DOHH2 (cell line): ENCODE results near the gene KREMEN1.

Experiments
- H3F3A ChIP-seq: fragments of 200-600 bp; sonication (generic), shearing (Covaris generic); 2 replicates; pipeline ENCODE4 v1.6.0; 2016; ENCODE audit warnings: antibody characterized with exemption, mild to moderate bottlenecking; ENCODE audit not compliant: control insufficient read depth, insufficient read depth
- H3K27ac ChIP-seq: fragments of 200-600 bp; sonication (generic); 2 replicates; pipeline ENCODE4 v1.5.1; 2014; ENCODE audit warnings: low read depth, mild to moderate bottlenecking, low read length, moderate library complexity
- H3K27me3 ChIP-seq: fragments of 200-600 bp; sonication (generic); 2 replicates; pipeline ENCODE4 v1.6.1; 2014; ENCODE audit warnings: mild to moderate bottlenecking, low read length, mixed read lengths; ENCODE audit not compliant: control insufficient read depth
- H3K36me3 ChIP-seq: fragments of 200-600 bp; sonication (generic); 2 replicates; pipeline ENCODE4 v1.6.1; 2014; ENCODE audit warnings: mild to moderate bottlenecking, low read length, moderate library complexity, mixed read lengths; ENCODE audit not compliant: control insufficient read depth
- H3K4me1 ChIP-seq: fragments of 200-600 bp; sonication (generic); 2 replicates; pipeline ENCODE4 v1.6.1; 2014; ENCODE audit warnings: mild to moderate bottlenecking, low read length, mixed read lengths; ENCODE audit not compliant: control insufficient read depth
- H3K4me2 ChIP-seq: fragments of 200-600 bp; sonication (generic); 2 replicates; pipeline ENCODE4 v1.6.0; 2014; ENCODE audit warnings: mild to moderate bottlenecking, low read length, moderate library complexity
- H3K4me3 ChIP-seq: fragments of 200-600 bp; sonication (generic); 2 replicates; pipeline ENCODE4 v1.5.1; 2014; ENCODE audit warnings: mild to moderate bottlenecking, low read length, mixed read lengths
- H3K79me2 ChIP-seq: fragments of 200-600 bp; sonication (generic); 2 replicates; pipeline ENCODE4 v1.6.1; 2014; ENCODE audit warnings: mild to moderate bottlenecking, low read length, mixed read lengths; ENCODE audit not compliant: control insufficient read depth
- H3K9me2 ChIP-seq: fragments of 200-600 bp; sonication (generic); replicated peaks from 2 replicates; pipeline ENCODE4 v1.6.1; 2014; ENCODE audit warnings: mild to moderate bottlenecking, low read length, mixed read lengths; ENCODE audit not compliant: control insufficient read depth
- H3K9me3 ChIP-seq: fragments of 200-600 bp; sonication (generic); 2 replicates; pipeline ENCODE4 v1.6.1; 2014; ENCODE audit warnings: antibody characterized with exemption, low read length, mixed read lengths; ENCODE audit not compliant: control insufficient read depth, insufficient read depth
- H4K20me1 ChIP-seq: fragments of 200-600 bp; sonication (generic); 2 replicates; pipeline ENCODE4 v1.6.0; 2014; ENCODE audit warnings: low read depth, mild to moderate bottlenecking, antibody characterized with exemption, low read length, moderate library complexity; ENCODE audit not compliant: control insufficient read depth, insufficient read depth
- EZH2phosphoT487 ChIP-seq: fragments of 200-600 bp; sonication (generic); IDR thresholded peaks from 2 replicates; pipeline ENCODE4 v1.6.1; 2017; ENCODE audit warnings: borderline replicate concordance, mild to moderate bottlenecking, antibody characterized with exemption, low read length, moderate library complexity, mixed read lengths
- TF ChIP-seq, protein P1 (sequence below): fragments of 200-600 bp; sonication (generic); IDR thresholded peaks from one replicate; pipeline ENCODE4 v1.5.1; 2014; ENCODE audit warnings: antibody characterized with exemption, mild to moderate bottlenecking, low read depth, low read length; ENCODE audit not compliant: poor library complexity, severe bottlenecking

The KREMEN1 gene

GRCh38 chr22:29216011-29216872 lies 143.4 kb downstream of the KREMEN1 start:
- Histone ChIP-seq H3K4me3 (no peak overlapping the region), H3F3A (no peaks in the 10 kb centered on the region), H3K79me2 (no peaks in the 10 kb centered on the region), H3K4me2 (no peak overlapping the region), H3K9me3 (no peaks in the 10 kb centered on the region), H4K20me1 (no peaks in the 10 kb centered on the region), H3K27me3 (peaks cover 9% of the 10 kb centered on the region), H3K36me3 (no peaks in the 10 kb centered on the region), H3K4me1 (no peaks in the 10 kb centered on the region), H3K9me2 (no peaks in the 10 kb centered on the region), H3K27ac (no peak overlapping the region)
- TF ChIP-seq, protein P1, sequence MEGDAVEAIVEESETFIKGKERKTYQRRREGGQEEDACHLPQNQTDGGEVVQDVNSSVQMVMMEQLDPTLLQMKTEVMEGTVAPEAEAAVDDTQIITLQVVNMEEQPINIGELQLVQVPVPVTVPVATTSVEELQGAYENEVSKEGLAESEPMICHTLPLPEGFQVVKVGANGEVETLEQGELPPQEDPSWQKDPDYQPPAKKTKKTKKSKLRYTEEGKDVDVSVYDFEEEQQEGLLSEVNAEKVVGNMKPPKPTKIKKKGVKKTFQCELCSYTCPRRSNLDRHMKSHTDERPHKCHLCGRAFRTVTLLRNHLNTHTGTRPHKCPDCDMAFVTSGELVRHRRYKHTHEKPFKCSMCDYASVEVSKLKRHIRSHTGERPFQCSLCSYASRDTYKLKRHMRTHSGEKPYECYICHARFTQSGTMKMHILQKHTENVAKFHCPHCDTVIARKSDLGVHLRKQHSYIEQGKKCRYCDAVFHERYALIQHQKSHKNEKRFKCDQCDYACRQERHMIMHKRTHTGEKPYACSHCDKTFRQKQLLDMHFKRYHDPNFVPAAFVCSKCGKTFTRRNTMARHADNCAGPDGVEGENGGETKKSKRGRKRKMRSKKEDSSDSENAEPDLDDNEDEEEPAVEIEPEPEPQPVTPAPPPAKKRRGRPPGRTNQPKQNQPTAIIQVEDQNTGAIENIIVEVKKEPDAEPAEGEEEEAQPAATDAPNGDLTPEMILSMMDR, result no peak

- no peaks in the 10 kb centered on the region for H3K36me3 ChIP-seq
Observed at GRCh38 chr22:29216873-29217666, 144.2 kb downstream of the KREMEN1 start.

More at GRCh38 chr22:29216873-29217666, 144.2 kb downstream of the KREMEN1 start:
- TF ChIP-seq, protein P1, result no peak
- TF ChIP-seq EZH2phosphoT487, result no peak
- Histone ChIP-seq H3K9me2 (no peaks in the 10 kb centered on the region), H3F3A (no peaks in the 10 kb centered on the region), H4K20me1 (no peaks in the 10 kb centered on the region), H3K4me2 (no peak overlapping the region), H3K4me1 (no peaks in the 10 kb centered on the region), H3K27me3 (peaks cover 9% of the 10 kb centered on the region), H3K79me2 (no peaks in the 10 kb centered on the region), H3K27ac (no peak overlapping the region), H3K9me3 (no peaks in the 10 kb centered on the region), H3K4me3 (no peak overlapping the region)
